Spleen (tissue), 7 donors: ENCODE data around the gene CCDC177.

Source experiments
- POLR2A ChIP-seq, 3 donors: fragments of 450-650 bp; IDR thresholded peaks; one replicate each; pipeline ENCODE4 v1.5.1; 2017; ENCODE audit warnings: antibody characterized with exemption in 3 of 3, mild to moderate bottlenecking in 1 of 3
- TF ChIP-seq, protein P1 (sequence below), 11 experiments: fragments of 200-600 bp in 7 of 11; fragments of 450-650 bp in 4 of 11; sonication (generic) in 4 of 11; IDR thresholded peaks in 8 of 11; conservative IDR thresholded peaks in 3 of 11; 1 replicate in 7 of 11; 2 replicates in 4 of 11; pipeline versions ENCODE4 v1.4.0 to v1.8.0; 2016 to 2021; ENCODE audit warnings: antibody characterized with exemption in 11 of 11, inconsistent platforms in 4 of 11, mild to moderate bottlenecking in 1 of 11
- donor health status: DM: no; HTN: no; CAD: no; lungs with moderate emphysema.
- donor health status: DM: no; HTN: no; CAD: no.
- donor health status: DM: no; HTN: no; CAD: no.

DNA sequence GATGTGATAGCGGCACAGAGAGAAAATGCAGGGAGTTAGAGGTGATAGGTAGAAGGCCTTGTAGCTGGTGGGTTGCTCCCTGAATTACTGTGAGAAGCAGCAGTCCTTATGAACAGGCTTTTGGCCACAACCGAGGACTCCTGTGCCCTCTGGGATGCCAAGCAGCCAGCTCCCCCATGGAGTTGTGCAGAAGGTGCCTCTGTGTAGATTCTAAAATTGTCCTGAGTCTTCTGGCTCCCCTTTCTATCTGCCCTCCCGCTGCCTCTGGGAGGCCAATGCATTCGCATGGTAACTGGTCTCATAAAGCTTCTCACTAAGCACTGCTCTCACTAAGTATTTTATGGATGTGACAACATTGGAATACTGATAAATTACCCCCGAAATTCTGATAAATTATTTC, 20.7 kb upstream of the CCDC177 start:
- TF ChIP-seq POLR2A (IDR thresholded peaks at IDR 0.05): no peak
- TF ChIP-seq, protein P1, sequence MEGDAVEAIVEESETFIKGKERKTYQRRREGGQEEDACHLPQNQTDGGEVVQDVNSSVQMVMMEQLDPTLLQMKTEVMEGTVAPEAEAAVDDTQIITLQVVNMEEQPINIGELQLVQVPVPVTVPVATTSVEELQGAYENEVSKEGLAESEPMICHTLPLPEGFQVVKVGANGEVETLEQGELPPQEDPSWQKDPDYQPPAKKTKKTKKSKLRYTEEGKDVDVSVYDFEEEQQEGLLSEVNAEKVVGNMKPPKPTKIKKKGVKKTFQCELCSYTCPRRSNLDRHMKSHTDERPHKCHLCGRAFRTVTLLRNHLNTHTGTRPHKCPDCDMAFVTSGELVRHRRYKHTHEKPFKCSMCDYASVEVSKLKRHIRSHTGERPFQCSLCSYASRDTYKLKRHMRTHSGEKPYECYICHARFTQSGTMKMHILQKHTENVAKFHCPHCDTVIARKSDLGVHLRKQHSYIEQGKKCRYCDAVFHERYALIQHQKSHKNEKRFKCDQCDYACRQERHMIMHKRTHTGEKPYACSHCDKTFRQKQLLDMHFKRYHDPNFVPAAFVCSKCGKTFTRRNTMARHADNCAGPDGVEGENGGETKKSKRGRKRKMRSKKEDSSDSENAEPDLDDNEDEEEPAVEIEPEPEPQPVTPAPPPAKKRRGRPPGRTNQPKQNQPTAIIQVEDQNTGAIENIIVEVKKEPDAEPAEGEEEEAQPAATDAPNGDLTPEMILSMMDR (IDR thresholded peaks at IDR 0.05 in 8 of 11, conservative IDR thresholded peaks at IDR 0.05 in 3 of 11): no peak
